ENCODE results near the gene PPP3CA.

- no peak for TF ChIP-seq EZH2 (IDR thresholded peaks at IDR 0.05; ENCODE audit: low read length)
- TF ChIP-seq, protein P1, sequence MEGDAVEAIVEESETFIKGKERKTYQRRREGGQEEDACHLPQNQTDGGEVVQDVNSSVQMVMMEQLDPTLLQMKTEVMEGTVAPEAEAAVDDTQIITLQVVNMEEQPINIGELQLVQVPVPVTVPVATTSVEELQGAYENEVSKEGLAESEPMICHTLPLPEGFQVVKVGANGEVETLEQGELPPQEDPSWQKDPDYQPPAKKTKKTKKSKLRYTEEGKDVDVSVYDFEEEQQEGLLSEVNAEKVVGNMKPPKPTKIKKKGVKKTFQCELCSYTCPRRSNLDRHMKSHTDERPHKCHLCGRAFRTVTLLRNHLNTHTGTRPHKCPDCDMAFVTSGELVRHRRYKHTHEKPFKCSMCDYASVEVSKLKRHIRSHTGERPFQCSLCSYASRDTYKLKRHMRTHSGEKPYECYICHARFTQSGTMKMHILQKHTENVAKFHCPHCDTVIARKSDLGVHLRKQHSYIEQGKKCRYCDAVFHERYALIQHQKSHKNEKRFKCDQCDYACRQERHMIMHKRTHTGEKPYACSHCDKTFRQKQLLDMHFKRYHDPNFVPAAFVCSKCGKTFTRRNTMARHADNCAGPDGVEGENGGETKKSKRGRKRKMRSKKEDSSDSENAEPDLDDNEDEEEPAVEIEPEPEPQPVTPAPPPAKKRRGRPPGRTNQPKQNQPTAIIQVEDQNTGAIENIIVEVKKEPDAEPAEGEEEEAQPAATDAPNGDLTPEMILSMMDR (optimal IDR thresholded peaks at IDR 0.05 in 1 of 3, IDR thresholded peaks at IDR 0.05 in 1 of 3, conservative IDR thresholded peaks at IDR 0.05 in 1 of 3; ENCODE audit: extremely low read depth in 1 of 3, insufficient read depth in 2 of 3, low read length in 3 of 3): no peak
Measured at GRCh38 chr4:100988876-100989275, 358.4 kb downstream of the PPP3CA start.
